Germinal center (tissue), 1 donor: ENCODE results near the gene ABHD5.

Experiments used
- DNase-seq: peaks from one replicate; pipeline ENCODE4 v3.0.0; 2012; ENCODE audit warnings: mixed read lengths, low spot score

The ABHD5 gene

DNA sequence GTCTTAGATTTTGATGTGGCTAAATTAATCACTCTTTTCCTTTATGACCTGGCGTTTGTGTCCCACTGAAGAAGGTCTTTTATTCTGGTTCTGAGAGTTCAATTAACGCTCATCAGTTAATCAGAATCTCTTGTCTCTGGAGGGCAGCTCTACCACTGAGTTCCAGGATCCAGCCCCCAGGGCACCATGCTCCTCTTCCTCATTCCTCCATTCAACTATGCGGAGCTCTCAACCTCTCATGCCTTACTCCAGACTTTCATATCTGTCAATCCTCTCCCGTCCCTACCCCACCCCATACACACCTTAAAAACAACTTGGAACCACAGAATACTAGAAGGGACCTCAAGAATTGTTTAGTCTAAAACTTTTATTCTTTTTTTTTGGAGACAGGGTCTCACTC is 4.8 kb upstream of the ABHD5 start:
- DNase-seq, result no peak

DNA sequence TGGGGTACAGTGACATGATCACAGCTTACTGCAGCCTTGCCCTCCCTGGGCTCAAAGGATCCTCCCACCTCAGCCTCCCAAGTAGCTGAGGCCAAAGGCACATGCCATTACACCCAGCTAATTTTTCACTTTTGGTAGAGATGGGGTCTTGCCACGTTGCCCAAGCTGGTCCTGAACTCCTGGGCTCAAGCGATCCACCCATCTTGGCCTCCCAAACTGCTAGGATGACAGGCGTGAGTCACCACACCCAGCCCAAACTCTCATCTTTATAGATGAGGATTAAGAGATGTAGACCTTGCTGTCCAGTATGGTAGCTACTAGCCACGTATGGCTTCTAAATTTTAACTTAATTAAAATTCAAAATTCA is 4.4 kb upstream of the ABHD5 start:
- no peak for DNase-seq

DNA sequence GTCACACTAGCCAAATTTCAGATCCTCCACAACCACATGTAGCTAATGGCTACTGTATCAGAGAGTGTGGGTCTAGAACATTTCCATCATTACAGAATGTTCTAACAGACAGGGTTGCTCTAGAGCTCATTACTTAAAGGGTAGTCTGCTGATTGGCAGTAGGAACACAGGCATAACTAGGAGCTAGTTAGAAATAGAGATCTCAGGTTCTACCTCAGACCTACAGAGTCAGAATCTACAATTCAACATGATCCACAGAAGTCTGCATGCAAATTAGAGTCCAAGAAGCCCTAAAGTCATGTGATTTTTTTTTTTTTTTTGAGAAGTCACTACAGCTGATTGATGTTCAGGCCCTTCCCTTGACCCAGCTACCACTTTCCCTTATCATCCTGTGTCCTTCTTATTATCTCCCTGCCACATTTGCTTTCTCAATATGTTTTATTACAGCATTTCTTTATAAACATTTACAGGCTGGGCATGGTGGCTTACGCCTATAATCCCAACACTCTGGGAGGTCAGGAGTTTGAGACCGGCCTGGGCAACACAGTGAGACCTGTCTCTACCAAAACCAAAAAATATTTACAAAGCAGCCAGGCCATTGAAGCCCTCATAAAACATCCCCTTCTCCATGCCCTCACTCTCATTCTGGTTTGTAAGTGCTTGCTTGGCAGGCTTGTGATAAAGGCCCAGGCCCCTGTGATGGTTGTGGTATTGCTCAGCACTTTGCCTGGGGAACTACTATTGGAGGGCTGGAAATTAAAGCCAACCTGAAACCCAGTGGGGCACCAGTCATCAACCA is 3.8 kb upstream of the ABHD5 start:
- DNase-seq, result no peak

DNA sequence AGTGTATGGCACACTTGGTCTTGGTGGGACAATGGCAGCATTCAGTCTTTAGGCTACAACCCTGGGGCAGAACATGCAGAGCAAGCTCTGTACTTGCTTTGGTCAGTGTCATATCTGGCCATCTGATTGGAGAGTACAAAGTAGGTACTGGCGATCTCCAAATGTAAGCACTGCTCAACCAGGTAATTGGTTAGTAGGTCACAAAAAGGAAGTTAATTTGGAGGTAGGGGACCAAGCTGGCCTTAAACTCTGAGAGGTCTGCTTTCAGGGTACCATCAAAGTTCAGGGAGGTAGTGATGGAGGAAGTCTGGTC is 3.3 kb upstream of the ABHD5 start:
- DNase-seq, result no peak

DNA sequence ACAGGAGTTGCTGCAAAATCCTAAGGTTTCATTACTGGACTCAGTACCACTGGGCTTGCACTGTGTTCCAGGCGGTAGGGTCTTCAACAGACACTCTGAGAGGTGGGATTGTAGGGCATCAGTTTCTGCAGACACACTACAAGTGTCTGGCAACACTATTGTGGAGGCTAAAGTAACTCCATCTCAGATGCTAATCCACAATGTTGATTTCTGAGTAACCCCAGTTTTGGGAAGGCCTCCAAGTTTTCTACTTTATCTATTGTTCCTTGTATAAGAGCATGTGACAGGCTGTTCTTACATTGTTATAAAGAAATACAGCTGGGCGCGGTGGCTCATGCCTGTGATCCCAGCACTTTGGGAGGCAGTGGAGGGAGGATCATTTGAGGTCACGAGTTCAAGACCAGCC is 2.5 kb upstream of the ABHD5 start:
- DNase-seq, result no peak

DNA sequence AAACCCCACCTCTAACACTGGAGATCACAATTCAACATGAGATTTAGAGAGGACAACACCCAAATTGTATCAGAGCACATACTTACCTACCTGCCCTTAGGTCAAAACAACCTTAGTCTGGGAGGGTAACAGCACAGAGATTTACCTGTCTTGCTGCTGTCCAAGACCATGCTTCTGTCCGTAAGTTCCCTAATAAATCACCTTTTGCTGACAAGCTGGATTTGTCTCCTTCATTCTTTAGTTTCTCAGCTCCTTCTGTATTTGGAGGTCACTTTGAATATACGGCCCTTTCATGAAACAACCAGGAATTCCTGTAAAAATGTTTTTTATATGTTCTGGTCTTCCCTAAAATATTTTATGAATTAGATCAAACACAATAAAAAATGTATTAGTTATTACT is 1.6 kb upstream of the ABHD5 start:
- no peak for DNase-seq

DNA sequence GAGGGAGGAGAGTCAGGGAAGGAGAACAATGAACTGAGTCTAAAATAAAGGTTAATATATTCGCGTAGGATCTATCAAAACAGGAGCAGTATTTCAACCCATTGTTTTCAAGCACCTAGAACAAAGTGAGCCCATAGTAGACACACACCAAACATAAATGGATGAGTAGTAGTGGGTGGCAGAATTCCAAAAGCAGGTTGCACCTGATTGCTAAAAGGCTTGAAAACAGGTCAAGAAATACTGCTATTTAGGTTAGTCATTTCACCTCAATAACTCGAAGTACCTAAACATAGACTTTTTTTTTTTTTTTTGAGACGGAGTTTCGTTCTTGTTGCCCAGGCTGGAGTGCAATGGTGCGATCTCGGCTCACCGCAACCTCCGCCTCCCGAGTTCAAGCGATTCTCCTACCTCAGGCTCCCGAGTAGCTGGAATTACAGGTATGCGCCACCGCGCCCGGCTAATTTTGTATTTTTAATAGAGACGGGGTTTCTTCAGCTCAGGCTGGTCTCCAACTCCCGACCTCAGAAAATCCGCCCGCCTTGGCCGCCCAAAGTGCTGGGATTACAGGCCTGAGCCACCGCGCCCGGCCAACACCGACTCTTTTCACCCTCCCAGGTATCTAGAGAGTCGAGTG is 855 bp upstream of the ABHD5 start:
- no peak for DNase-seq

DNA sequence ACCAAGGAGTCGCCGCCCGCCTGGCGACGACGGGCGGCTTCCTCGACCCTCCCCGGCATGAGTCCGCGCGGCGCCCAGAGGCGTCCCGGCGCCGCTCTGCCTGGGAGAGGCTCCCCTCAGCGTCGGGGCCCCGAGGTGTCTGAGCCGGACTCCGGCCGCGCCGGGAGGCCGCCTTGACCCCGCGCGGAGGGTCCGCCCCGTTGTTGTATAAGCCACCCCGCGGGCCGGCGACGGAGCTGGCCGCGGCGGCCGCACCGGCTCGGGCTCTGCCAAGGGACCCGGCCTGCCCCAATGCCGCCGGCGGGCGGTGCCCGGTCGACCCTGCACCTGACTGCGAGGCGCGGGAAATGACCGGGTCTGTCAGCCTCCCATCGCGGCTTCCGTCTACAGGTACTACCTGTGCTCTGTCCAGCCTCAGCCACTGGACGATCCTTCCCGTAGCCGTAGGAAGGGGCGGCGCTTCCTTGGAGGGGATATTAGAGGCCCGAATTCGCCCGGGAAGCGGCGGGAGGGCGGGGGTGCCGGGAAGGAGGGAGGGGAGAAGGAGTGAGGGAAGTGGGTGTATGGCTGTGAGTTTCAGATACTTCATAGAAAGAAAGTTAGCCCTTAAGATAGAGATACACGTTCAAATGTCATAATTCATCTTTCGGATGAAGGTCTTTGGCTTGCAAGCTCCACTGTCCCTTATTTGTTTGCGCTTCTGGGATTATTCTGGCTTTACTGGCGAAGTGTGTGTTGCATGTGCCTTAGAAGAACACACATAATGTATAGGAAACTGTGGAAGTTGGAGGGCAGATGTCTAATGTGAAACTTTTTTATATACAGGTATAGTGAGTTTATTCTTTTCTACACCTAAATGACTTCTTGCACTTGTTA is 620 bp downstream of the ABHD5 start:
- peak; percentile 51 for DNase-seq

DNA sequence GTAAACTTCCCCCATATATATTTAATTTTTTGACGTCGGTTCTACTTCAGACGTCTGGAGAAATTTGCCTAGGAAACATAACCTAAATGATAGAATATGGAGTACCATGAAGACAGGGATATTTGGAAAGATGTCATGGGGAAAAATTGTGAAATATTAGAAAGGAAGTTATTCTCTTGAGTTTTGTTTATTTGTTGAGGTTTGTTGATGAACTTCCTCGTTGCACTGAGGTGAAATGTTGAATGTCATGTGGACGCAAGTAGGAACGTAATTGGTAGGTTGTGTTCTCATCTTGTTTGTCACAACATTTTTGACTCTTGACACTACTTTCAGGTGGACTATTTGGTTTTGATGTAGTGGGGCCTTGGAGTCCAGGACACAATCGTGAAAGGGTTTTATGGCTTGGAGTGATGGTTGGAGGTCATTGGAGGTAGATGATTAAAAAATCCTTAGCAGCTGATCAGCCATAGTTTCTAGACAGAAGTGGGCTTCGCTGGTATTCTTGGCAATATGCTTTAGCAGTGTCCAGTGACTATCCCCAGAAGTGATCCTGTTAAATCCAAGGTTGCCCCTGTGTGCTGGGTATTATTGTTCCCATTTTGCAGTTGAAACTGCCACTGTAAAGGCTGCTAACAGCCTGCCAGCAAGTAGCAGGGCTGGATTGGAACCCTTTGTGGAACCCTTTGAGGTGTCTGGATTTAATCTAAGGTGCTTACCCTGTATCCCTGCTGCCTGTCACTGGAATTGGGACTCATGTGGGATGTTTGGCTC is 1.5 kb downstream of the ABHD5 start:
- DNase-seq, result no peak

DNA sequence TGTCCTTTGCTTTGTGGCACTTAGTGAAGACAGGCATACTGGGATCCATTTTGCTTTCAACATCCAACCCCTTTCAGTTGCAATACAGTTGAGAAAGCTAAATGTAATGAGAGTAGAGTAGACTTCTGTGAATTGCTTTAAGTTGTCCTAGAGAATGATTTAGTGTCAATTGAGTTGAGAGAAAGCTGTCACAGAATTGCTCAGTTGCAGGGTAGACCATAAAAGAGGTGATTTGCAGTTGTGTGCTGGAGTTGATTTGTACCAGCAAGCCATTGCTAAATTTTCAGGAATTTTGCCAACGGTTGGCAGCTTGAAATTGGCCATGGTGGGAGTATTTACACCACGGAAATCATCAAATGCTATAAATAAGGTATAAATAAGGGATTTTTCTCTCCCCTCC is 2.2 kb downstream of the ABHD5 start:
- DNase-seq, result no peak

DNA sequence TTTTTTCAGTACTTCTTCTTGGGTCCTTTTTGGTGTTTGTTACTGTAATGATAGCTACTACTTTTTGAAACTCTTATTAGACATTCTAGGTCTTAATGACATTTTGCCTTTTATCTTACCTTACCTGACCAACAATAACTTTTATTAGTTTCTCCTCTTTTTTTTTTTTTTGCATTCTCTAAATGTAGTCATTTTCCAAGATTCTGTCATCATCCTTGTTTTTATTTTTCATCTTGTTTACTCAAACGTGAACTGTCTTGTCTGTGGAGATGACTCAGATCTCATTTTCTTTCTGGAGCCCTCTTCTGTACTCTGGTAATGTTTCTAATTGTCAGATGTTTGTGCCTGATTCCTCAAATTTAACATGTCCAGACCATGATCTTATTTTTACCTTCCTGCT is 2.9 kb downstream of the ABHD5 start:
- DNase-seq, result no peak

DNA sequence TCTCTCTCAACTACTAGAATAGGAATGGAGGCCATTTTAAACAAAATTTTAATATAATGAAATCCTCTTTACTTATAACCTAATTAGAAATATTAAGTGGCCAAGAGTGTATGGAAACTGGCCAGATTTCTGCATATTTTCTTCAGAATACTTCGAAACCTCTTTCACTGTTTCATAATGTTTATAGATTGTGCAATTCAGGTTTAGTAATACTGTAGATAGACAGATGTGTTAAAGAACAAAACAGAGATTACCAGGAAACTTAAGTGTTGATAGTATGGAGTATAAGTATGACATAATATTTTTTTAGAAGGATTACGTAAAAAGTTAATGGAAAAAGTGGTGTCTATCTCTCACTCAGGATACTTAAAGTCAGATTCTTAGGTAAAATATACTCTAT is 4.7 kb downstream of the ABHD5 start:
- DNase-seq, result no peak

DNA sequence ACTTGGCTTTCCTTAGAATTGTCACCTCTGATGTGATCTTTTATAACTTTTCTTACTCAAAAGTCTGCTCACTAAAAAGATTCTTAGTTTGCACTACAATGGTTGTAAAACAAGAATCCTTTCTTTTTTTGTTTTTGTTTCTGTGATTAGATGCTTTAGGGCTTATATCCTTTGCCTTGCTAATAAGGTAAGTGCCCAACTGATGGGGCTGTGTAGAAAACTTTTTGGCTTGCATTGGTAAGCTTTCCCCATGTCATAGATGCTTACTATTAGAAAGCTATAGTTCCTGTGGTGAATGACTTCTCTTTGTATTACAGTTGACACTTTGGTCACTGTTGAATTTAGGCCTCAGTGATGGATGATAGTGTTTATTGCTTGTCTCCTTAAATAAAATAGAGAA is 5.1 kb downstream of the ABHD5 start:
- DNase-seq, result no peak

DNA sequence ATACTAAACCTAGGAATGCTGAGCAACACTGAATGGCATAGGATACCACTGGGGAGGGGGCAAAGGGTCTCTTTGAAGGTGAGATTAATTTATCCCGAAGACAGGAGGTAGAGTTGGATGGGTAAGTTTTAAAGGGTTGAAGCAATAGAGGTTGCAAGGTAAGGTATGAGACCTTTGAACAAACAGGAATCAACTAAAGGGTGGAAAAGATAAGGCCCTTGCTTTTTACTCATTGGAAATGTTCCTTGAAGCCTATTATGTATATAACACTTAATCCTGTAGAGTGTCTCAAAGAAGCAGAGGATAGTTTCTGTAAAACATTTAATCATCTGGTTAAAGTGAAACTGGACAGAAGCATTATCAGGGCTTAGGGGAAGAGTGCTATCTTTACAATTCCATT is 5.7 kb downstream of the ABHD5 start:
- DNase-seq, result no peak

DNA sequence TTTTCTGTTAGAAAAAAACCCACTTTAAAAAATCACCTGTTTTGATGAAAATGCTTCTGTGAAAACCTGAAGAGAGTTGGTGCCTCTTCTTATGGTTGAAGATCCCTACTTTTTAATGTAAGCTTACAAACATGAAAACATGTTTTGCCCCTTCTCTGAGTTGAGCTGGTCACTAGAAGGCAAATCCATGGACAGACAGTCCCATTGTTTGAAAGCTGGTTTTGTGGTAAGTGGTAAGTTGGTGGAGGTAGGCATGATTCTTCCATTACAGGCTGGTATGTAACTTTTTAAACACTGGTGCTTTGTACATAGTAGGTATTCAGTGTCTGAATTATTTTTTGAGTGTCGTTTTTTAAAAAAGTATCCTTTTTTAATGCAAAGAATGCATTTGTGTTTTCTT is 6.1 kb downstream of the ABHD5 start:
- DNase-seq, result no peak

DNA sequence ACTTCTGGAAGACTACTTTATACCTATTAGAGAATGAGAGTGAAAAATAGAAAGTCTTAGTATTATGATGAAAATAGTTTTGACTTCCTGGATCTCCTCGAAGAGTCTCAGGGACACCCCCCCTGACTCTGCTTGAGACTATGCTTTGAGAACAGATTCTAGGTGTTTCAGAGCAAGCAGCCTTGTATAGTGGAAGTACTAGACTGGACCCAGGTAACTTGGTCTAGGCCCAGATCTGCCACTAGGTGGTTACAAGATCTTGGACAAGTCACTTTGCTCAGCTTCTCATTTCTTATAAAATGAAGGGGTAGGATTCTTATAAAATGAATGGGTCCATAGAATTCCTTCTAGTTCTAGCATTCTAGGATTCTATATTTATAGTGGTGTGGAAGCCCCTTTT is 9.1 kb downstream of the ABHD5 start:
- peak; percentile 55 for DNase-seq

DNA sequence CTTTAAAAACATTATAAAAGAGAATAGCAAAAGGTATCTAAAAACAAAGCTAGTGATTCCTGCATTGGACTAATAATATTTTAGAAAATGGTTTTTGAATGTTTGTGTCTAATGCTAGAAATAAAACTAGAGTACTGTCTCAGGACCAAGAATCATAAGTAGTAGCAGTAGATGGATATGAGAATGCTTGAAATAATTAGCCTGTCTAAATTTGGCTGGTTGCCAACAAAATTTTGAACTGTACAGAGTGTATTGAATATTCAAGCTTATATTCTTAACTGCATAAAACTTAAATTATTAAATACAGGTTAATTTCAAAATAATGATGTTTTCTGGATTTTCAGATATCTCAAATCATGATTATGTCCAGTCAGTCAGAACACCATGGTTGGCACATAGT is 14.0 kb downstream of the ABHD5 start:
- no peak for DNase-seq

DNA sequence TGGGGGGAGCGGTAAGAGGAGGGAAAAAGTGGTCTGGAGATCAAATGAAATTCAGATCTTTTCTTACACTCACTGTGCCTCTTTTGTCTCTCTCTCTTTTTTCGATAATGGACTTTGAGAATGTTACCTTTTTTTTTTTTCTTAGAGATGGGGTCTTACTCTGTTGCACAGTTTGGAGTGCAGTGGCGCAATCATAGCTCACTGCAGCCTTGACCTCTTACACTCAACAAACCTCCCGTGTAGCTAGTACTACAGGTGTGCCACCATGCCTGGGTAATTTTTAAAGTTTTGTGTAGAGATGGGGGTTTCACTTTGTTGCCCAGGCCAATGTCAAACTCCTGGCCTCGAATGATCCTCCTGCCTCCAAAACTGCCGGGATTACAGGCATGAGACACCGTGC is 15.6 kb downstream of the ABHD5 start:
- no peak for DNase-seq

DNA sequence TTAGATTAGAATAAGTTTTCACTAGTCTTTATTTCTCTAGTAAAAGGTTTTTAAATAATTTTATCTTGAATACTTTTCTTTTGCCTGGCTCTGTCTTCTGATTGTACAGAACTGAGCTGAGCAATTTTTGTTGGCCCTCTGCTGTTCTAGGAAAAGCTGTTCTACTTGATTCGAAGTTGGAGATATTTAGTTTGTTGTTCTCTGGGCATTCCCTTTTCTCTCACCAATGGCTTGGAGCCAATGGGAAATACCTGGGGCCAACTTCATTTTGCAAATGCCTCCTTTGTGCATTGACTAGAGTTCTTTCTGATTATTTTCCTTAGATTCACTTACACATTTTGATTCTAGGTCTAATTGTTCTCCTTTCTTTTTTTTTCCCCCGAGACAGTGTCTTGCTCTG is 16.5 kb downstream of the ABHD5 start:
- DNase-seq, result no peak

DNA sequence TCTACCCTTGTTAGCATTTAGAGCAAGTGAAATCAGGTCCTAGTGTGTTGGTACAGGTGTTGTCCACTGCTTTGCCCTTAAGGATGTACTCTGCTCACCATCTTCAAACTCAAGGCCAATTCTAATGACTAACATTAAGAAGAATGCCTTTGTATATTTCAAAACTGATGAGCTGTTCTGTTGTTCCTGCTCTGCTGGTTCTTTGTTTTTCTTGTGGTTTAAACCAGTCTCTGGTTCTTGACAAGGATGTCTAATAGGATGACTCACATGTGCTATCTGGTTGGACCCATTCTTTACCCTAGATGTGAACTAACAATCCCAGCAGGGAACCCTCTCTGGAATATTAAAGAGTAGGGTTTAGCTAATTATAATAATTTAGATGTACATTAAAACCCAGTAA is 17.3 kb downstream of the ABHD5 start:
- no peak for DNase-seq

DNA sequence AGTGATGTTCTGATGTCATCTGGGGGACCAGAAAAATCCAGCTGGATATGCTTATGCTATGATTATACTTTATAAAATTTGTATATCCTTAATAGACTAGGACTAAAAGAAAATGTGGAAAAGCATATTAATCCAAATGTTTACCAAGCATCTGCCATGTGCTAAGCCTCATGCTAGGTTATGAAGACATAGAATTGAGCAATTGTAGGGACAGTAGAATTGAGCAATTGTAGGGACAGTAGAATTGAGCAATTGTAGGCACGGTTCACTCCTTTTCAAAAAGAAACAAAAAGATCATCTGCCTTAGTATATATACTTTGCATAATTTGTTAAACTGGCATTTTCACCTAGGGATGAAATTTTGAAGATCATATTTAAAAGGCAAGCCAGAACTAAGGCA is 18.3 kb downstream of the ABHD5 start:
- DNase-seq, result no peak

DNA sequence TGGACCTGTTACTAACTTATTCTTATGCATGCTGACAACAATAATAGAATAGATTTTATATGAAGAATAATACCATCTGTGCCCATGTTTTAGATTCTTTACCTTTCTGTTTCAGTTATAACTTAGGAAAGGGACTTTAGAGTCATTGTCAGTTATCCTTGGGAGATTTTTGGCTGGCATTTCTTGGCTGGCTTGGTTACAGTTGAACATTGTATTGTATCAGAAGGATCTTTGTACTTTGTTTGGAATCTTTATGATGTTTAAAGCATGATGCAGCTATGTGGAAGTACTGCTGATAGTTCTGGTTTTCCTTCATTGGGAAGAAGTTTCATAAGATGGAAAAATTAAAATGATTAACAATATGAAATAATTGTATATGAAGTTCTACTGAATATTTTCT is 19.9 kb downstream of the ABHD5 start:
- no peak for DNase-seq

DNA sequence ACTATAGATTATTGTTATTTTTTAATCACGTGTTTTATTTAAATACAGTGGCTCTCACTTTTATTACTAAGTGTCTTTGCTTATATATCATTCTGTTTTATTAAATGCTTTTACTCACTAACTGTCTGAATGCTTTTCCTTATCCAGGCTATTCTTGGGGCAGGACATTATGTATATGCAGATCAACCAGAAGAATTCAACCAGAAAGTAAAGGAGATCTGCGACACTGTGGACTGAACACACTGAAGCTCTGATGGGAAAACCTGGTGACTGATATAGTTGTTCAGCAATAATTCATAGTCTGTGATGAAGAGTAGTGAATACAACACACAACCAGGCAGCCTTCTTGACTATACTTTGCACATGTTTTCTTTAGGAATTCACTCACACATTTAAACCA is 27.6 kb downstream of the ABHD5 start:
- no peak for DNase-seq
